WTC11 (cell line): Measurements from ENCODE around the gene ZNF487.

Experiments used
- CBFB ChIP-seq: sonication (generic); formaldehyde crosslinking; IDR thresholded peaks from 2 replicates; pipeline ENCODE4 v1.8.1; 2022; ENCODE audit warnings: mild to moderate bottlenecking, low read depth, missing genetic modification reagents
- FOXP4 ChIP-seq: sonication (generic); formaldehyde crosslinking; IDR thresholded peaks from 2 replicates; pipeline ENCODE4 v1.8.0; 2022; ENCODE audit warnings: mild to moderate bottlenecking, missing genetic modification reagents
- HMGXB4 ChIP-seq: sonication (generic); formaldehyde crosslinking; IDR thresholded peaks from 2 replicates; pipeline ENCODE4 v1.8.1; 2023; ENCODE audit warnings: mild to moderate bottlenecking, moderate library complexity, missing genetic modification reagents
- MAX ChIP-seq: sonication (generic); formaldehyde crosslinking; IDR thresholded peaks from 2 replicates; pipeline ENCODE4 v1.8.0; 2022; ENCODE audit warnings: mild to moderate bottlenecking, missing genetic modification reagents
- MXD4 ChIP-seq: fragments of 250-450 bp; sonication (Bioruptor Pico); IDR thresholded peaks from 2 replicates; pipeline ENCODE4 v1.8.0; 2021; ENCODE audit warnings: mild to moderate bottlenecking, moderate library complexity, borderline replicate concordance
- NFE2L1 ChIP-seq: sonication (generic); formaldehyde crosslinking; IDR thresholded peaks from 2 replicates; pipeline ENCODE4 v1.8.1; 2023; ENCODE audit warnings: missing genetic modification reagents
- NR2C2 ChIP-seq: sonication (generic); formaldehyde crosslinking; IDR thresholded peaks from 2 replicates; pipeline ENCODE4 v1.8.0; 2022; ENCODE audit warnings: mild to moderate bottlenecking, missing genetic modification reagents
- NR3C1 ChIP-seq: sonication (generic); formaldehyde crosslinking; conservative IDR thresholded peaks from 2 replicates; pipeline ENCODE4 v1.8.1; 2023; ENCODE audit warnings: low read depth, mild to moderate bottlenecking, missing genetic modification reagents
- RELA ChIP-seq: sonication (generic); formaldehyde crosslinking; IDR thresholded peaks from 2 replicates; pipeline ENCODE4 v1.8.1; 2022; ENCODE audit warnings: missing genetic modification reagents, mild to moderate bottlenecking, borderline replicate concordance
- TCF7 ChIP-seq: sonication (generic); formaldehyde crosslinking; IDR thresholded peaks from 2 replicates; pipeline ENCODE4 v1.8.0; 2022; ENCODE audit warnings: mild to moderate bottlenecking, low read depth, missing genetic modification reagents, moderate library complexity
- ZNF396 ChIP-seq: fragments of 250-450 bp; sonication (Bioruptor Pico); IDR thresholded peaks from 2 replicates; pipeline ENCODE4 v1.8.0; 2021; ENCODE audit warnings: mild to moderate bottlenecking, moderate library complexity, borderline replicate concordance
- TF ChIP-seq, protein P1 (sequence below): fragments of 200-600 bp; IDR thresholded peaks from 2 replicates; pipeline ENCODE4 v1.8.0; 2022; ENCODE audit warnings: antibody characterized with exemption
- TF ChIP-seq, protein P2 (sequence below): sonication (generic); formaldehyde crosslinking; IDR thresholded peaks from 2 replicates; pipeline ENCODE4 v1.8.1; 2023; ENCODE audit warnings: mild to moderate bottlenecking, missing genetic modification reagents

GRCh38 chr10:43411536-43411935, 25.4 kb upstream of the ZNF487 start:
- TF ChIP-seq, protein P1, sequence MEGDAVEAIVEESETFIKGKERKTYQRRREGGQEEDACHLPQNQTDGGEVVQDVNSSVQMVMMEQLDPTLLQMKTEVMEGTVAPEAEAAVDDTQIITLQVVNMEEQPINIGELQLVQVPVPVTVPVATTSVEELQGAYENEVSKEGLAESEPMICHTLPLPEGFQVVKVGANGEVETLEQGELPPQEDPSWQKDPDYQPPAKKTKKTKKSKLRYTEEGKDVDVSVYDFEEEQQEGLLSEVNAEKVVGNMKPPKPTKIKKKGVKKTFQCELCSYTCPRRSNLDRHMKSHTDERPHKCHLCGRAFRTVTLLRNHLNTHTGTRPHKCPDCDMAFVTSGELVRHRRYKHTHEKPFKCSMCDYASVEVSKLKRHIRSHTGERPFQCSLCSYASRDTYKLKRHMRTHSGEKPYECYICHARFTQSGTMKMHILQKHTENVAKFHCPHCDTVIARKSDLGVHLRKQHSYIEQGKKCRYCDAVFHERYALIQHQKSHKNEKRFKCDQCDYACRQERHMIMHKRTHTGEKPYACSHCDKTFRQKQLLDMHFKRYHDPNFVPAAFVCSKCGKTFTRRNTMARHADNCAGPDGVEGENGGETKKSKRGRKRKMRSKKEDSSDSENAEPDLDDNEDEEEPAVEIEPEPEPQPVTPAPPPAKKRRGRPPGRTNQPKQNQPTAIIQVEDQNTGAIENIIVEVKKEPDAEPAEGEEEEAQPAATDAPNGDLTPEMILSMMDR, result no peak
- no peak for TF ChIP-seq ZNF396
- no peak for TF ChIP-seq HMGXB4
- TF ChIP-seq RELA (CRISPR knock-in tag), result no peak
- no peak for TF ChIP-seq MAX (CRISPR knock-in tag)
- no peak for TF ChIP-seq NFE2L1 (CRISPR knock-in tag)
- no peak for TF ChIP-seq NR3C1
- no peak for TF ChIP-seq MXD4 (CRISPR knock-in tag)
- no peak for TF ChIP-seq CBFB (CRISPR knock-in tag)
- TF ChIP-seq, protein P2, sequence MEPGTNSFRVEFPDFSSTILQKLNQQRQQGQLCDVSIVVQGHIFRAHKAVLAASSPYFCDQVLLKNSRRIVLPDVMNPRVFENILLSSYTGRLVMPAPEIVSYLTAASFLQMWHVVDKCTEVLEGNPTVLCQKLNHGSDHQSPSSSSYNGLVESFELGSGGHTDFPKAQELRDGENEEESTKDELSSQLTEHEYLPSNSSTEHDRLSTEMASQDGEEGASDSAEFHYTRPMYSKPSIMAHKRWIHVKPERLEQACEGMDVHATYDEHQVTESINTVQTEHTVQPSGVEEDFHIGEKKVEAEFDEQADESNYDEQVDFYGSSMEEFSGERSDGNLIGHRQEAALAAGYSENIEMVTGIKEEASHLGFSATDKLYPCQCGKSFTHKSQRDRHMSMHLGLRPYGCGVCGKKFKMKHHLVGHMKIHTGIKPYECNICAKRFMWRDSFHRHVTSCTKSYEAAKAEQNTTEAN (CRISPR knock-in tag), result no peak
- no peak for TF ChIP-seq FOXP4 (CRISPR knock-in tag)
- no peak for TF ChIP-seq TCF7 (CRISPR knock-in tag)
- TF ChIP-seq NR2C2 (CRISPR knock-in tag), result no peak
